Kidney glomerular epithelial cell (primary cell): ENCODE data around the gene LRIF1.
"Not testable (repeated sequence)": the region's sequence is repeated elsewhere in the genome, so short reads cannot be mapped to it uniquely, and the experiment has no call there.

Source experiments
- DNase-seq: peaks from one replicate; lab custom pipeline; 2025; lab: John Stamatoyannopoulos, UW

Gene LRIF1

GRCh38 chr1:110948038-110948810 lies 15.5 kb downstream of the LRIF1 start:
- no peak for DNase-seq

DNA sequence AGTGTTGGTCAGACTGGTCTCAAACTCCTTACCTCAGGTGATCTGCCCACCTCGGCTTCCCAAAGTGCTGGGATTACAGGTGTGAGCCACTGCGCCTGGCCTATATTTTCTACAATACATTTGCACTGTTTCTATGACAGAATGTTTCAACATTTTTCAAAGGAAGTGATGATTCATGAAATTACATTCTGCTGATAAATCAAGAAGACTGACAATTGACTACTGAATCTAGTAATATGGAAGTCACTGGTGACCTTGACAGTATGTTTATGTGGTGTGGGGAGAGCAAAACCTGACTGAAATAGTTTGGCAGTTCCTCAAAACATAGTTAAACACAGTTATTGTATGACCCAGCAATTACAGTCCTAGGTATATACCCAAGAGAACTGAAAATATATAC lies 18.1 kb downstream of the LRIF1 start:
- DNase-seq = no peak

- DNase-seq = no peak
These were observed 18.9 kb downstream of the LRIF1 start for GRCh38 chr1:110944806-110945205.

- DNase-seq = no peak
These were observed 27.2 kb downstream of the LRIF1 start for GRCh38 chr1:110936567-110936966.

GRCh38 chr1:110931097-110931496 lies 32.6 kb downstream of the LRIF1 start:
- DNase-seq = not testable (repeated sequence)

GRCh38 chr1:110928904-110929303 lies 34.8 kb downstream of the LRIF1 start:
- DNase-seq = no peak

DNA sequence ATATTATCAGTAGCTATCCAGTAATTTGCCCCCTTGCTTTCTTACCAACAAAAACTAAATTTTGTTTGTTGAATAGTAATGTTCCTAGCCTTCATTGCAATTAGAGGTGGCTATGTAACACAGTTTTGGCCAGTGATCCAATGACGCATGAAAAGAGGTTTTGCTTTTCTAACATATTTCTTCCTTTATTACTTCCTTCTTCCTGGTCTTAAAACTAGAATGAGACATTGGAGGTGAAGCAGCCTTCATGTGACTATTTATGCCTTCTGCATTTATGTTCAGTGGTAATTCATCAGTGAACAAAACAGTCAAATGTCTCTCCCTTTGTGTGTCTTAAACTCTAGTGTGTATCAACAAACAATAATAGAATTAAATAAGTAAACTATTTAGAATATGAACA lies 35.5 kb downstream of the LRIF1 start:
- DNase-seq = no peak

GRCh38 chr1:110927484-110928075 lies 36.1 kb downstream of the LRIF1 start:
- DNase-seq = no peak

DNA sequence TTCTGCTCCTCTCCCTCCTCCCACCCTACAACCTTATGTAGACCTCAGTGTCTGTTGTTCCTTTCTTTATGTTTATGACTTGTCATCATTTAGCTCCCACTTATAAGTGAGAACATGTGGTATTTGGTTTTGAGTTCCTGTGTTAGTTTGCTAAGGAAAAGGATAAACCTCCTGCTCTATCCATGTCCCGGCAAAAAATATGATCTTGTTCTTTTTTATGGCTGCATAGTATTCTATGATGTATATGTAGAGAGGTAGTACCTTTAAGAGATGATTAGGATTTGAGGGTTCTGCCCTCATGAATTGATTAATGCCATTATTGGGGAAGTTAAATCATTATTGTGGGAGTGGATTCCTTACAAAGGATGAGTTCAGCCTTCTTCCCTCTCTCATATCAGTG lies 41.8 kb downstream of the LRIF1 start:
- no peak for DNase-seq

GRCh38 chr1:110918016-110918415 lies 45.7 kb downstream of the LRIF1 start:
- no peak for DNase-seq

DNA sequence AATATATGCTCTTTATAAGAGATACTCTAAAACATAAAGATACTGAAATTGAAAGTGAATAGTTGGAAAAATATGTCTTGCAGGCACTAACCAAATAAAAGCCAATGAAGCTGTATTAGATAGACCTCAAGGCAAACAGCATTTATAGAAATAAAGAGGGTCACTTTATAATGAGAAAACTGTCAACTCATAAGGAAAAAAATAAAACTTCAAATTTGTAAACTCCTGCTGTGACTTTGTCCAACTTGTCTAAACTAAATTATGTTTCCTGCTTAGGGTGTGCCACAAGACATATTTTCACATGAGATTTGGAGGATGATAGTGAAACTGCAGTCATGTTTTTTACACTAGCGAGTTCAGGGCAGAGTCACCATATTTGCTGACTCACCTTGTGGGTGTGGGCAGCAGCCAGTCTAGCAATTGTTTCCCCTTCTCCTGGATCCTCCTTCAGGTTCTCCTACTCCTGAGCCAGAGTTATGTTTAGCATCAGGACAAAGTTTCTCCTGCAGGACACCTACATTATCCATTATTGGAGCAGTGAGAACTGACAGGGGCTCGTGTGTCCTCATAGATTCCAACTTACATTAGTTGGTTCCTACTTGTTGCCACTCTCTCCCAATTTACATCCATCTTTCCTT lies 46.9 kb downstream of the LRIF1 start:
- DNase-seq = peak; percentile 4

- DNase-seq = no peak
These were observed 47.5 kb downstream of the LRIF1 start for GRCh38 chr1:110916274-110916668.

- no peak for DNase-seq
These were observed 47.9 kb downstream of the LRIF1 start for GRCh38 chr1:110915804-110916203.

- no peak for DNase-seq
These were observed 49.0 kb downstream of the LRIF1 start for GRCh38 chr1:110914676-110915075.

DNA sequence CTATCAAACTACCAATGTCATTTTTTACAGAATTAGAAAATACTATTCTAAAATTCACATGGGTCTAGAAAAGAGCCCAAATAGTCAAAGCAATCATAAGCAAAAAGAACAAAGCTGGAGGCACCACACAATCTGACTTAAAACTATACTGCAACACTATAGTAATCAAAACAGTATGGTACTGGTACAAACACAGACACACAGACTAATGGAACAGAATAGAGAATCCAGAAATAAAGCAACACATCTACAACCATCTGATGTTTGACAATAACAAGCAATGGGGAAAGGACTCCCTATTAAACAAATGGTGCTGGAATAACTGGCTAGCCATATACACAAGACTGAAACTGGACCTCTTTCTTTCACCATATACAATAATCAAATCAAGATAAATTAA lies 50.9 kb downstream of the LRIF1 start:
- no peak for DNase-seq

- DNase-seq = no peak
These were observed 59.7 kb downstream of the LRIF1 start for GRCh38 chr1:110903853-110904500.

GRCh38 chr1:110902820-110903463 lies 60.8 kb downstream of the LRIF1 start:
- DNase-seq = no peak

DNA sequence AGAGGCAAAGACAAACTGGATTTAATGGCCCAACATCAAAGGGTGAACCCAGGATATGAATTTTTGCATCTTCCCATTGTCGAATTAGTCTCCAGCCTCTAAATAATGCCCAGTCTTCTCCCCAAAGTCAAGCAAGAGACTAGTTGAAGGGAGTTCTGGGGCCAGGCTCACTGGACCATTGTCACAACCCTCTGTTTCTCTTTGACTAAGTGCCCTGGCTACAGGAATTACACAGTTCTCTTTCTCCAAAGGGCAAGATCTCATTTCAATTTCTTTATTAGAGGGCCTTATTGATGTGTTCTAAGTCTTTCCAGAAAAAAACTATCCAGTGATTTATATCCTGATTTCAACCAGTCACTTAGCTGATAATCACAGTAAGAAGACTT lies 64.3 kb downstream of the LRIF1 start:
- no peak for DNase-seq

DNA sequence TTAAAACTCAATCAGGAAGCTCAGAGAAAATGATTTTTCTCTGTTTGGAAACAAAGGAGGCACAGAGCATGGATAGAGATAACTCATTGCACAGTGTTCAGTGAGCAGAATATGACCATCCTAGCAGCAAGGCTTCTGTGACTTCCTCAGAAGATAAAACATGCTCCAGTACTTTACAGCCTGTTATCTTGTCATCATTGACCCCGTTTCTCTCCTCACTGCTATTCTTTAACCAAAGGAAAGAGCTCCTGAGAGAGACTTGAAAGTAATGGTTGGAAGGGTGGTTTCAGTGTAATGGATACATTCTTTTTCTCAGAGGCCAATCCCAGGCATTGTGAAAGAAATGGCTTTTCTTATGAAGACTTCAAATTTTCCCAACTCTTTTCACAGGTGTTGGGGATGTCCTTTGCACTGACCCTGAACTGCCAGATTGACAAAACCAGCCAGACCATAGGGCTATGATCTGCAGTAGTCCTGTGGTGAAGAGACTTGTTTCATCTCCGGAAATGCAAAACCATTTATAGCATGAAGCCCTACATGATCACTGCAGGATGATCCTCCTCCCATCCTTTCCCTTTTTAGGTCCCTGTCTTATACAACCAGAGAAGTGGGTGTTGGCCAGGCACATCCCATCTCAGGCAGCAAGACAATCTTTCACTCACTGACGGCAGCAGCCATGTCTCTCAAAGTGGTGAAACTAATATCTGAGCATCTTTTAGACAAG lies 64.8 kb downstream of the LRIF1 start:
- no peak for DNase-seq

DNA sequence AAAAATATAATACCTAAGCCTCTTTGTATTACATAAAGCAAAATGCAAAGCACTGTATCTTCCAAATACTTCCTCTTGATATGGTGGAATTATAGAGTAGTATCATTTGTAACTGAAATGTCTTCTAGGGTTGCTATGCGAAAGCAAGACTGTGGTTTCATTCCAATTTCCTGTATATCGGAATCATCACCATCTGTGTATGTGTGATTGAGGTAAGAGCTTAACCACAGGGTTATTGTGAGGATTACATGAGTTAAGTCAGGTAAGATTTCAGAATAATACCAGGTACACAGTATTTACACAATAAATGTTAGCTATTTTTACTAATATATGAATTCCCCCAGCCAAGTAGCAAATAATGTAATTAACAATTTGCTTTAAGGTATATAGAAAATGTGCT lies 66.0 kb downstream of the LRIF1 start:
- DNase-seq = no peak
